Tibial nerve (tissue), 4 donors: Measurements from ENCODE around the gene EBF4. TPM values are rescaled to one million over a fixed set of nuclear protein-coding genes. Genes with fewer than 3 reads are reported as not detected.
"Not testable (repeated sequence)": the region's sequence is repeated elsewhere in the genome, so short reads cannot be mapped to it uniquely, and the experiment has no call there.

Experiments
- DNase-seq, 2 donors: peaks; one replicate each; pipeline ENCODE4 v3.0.0-alpha.2; 2019; ENCODE audit warnings: low spot score in 2 of 2
- H3K27ac ChIP-seq, 4 donors: fragments of 200-600 bp; sonication (generic) in 3 of 4; one replicate each; pipeline ENCODE4 v1.5.1; 2017 to 2019; ENCODE audit warnings: mild to moderate bottlenecking in 1 of 4
- H3K27me3 ChIP-seq, 2 donors: fragments of 200-600 bp; sonication (generic) in 1 of 2; one replicate each; pipeline versions ENCODE4 v1.5.1 to v1.6.0; 2017 to 2019
- H3K36me3 ChIP-seq, 3 donors: fragments of 200-600 bp; sonication (generic); one replicate each; pipeline ENCODE4 v1.5.1; 2018 to 2019
- H3K4me1 ChIP-seq, 4 donors: fragments of 200-600 bp; sonication (generic) in 3 of 4; one replicate each; pipeline ENCODE4 v1.5.1; 2017 to 2019
- H3K4me3 ChIP-seq, 4 donors: fragments of 200-600 bp; sonication (generic) in 3 of 4; one replicate each; pipeline ENCODE4 v1.5.1; 2017 to 2019; ENCODE audit warnings: mild to moderate bottlenecking in 1 of 4, moderate library complexity in 1 of 4
- H3K9me3 ChIP-seq, 4 donors: fragments of 200-600 bp; sonication (generic) in 3 of 4; one replicate each; pipeline ENCODE4 v1.5.1; 2017 to 2019
- CTCF ChIP-seq, 5 experiments: fragments of 200-600 bp in 3 of 5; fragments of 450-650 bp in 2 of 5; sonication (generic) in 3 of 5; IDR thresholded peaks; one replicate each; pipeline ENCODE4 v1.5.1; 2016 to 2019; ENCODE audit warnings: antibody characterized with exemption in 5 of 5, mild to moderate bottlenecking in 3 of 5, moderate library complexity in 2 of 5
- EP300 ChIP-seq, 2 donors: sonication (generic); formaldehyde crosslinking; IDR thresholded peaks; one replicate each; pipeline ENCODE4 v1.6.1; 2017; ENCODE audit warnings: antibody characterized with exemption in 2 of 2, mild to moderate bottlenecking in 1 of 2
- POLR2A ChIP-seq, 2 donors: fragments of 450-650 bp; IDR thresholded peaks; one replicate each; pipeline ENCODE4 v1.6.1; 2017; ENCODE audit warnings: antibody characterized with exemption in 2 of 2, mild to moderate bottlenecking in 2 of 2, moderate library complexity in 2 of 2
- WGBS, 2 donors: methylation state at CpG; one replicate each; pipeline ENCODE4 v1.1.5; 2018; 5-methylcytosine and 5-hydroxymethylcytosine counted together
- total RNA-seq, 4 donors: library from RNA; depleted of rRNA; stranded (reverse); fragments of >200 nt; gene quantifications; one replicate each; pipeline ENCODE4 v1.1.0, GENCODE V29; 2016

EBF4 gene
- total RNA-seq, 4 donors from 2014 or later, result 4.8 to 17.5 (median 10.4) TPM

- Histone ChIP-seq H3K27me3 (peaks cover 0 to 27% of the 10 kb centered on the region in 2 donors), H3K36me3 (no peaks in the 10 kb centered on the region), H3K9me3 (no peaks in the 10 kb centered on the region), H3K4me3 (no peak overlapping the region), H3K4me1 (peaks cover 0 to 21% (median 3%) of the 10 kb centered on the region in 4 donors), H3K27ac (no peak overlapping the region)
- TF ChIP-seq POLR2A (IDR thresholded peaks at IDR 0.05), result no peak
- no peak for TF ChIP-seq EP300 (IDR thresholded peaks at IDR 0.05)
- no peak for TF ChIP-seq CTCF (IDR thresholded peaks at IDR 0.05)
- no peak for DNase-seq
- WGBS, 2 donors, result 74 to 76% methylated on average over 13 of the region's 13 CpGs
Observed at GRCh38 chr20:2695206-2695983, 2.8 kb downstream of the EBF4 start.

DNA sequence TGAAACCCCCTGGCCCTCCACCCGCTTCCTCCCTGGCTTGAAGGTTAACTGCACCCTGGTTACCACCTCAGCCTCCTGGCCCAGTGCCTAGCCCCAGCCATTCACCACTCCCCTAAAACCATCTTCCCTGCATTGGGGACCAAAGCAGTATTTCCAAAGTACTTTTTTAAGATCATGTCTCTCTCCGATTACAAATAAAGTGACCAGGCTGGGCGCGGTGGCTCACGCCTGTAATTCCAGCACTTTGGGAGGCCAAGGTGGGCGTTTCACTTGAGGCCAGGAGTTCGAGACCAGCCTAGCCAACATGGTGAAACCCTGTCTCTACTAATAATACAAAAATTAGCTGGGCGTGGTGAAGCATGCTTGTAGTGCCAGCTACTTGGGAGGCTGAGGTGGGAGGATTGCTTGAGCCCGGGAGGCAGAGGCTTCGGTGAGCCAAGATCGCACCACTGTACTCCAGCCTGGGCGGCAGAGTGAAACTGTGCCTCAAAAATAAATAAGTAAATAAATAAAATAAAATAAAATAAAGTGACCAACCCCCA is 3.5 kb downstream of the EBF4 start:
- WGBS, 2 donors, result 94 to 95% methylated on average over 12 of the region's 12 CpGs
- not testable (repeated sequence) for DNase-seq

GRCh38 chr20:2696646-2697045 is 4.1 kb downstream of the EBF4 start:
- Histone ChIP-seq H3K36me3 (no peaks in the 10 kb centered on the region), H3K27ac (no peak overlapping the region), H3K9me3 (no peaks in the 10 kb centered on the region), H3K4me3 (no peak overlapping the region), H3K27me3 (peaks cover 0 to 27% of the 10 kb centered on the region in 2 donors), H3K4me1 (peaks cover 0 to 19% (median 3%) of the 10 kb centered on the region in 4 donors)
- no peak for TF ChIP-seq POLR2A (IDR thresholded peaks at IDR 0.05)
- TF ChIP-seq CTCF (IDR thresholded peaks at IDR 0.05), result no peak
- TF ChIP-seq EP300 (IDR thresholded peaks at IDR 0.05), result no peak
- WGBS, 2 donors, result 84 to 91% methylated on average over 9 of the region's 9 CpGs
- DNase-seq, result no peak

More for the DNA sequence above, 3.5 kb downstream of the EBF4 start:
- Histone ChIP-seq H3K4me1 (peaks cover 0 to 21% (median 3%) of the 10 kb centered on the region in 4 donors), H3K27me3 (peaks cover 0 to 27% of the 10 kb centered on the region in 2 donors)
- H3K36me3 ChIP-seq, H3K9me3 ChIP-seq, H3K4me3 ChIP-seq, H3K27ac ChIP-seq: not testable (repeated sequence)

DNA sequence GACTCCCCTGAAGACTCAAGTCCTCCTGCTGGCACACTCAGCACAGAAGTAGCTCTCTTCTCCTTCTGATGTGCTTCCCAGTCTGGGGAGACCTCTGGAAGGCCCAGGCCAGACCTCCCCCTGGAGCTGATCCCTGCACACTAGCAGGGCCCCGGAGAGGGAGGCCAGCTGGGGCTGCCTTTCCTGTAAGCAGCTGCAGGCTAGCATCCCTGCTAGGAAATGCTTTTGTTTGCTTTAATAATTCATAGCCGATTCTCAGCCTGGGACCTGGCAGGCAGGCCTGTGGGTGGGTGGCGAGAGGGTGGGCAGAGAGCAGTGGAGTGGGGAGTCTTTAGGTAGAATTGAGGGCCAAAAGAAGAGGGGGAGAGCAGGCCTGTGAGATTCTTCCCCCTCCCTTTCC is 5.2 kb downstream of the EBF4 start:
- Histone ChIP-seq H3K4me1 (peaks cover 0 to 14% (median 3%) of the 10 kb centered on the region in 4 donors), H3K4me3 (no peak overlapping the region), H3K9me3 (no peaks in the 10 kb centered on the region), H3K27ac (no peak overlapping the region), H3K27me3 (peaks cover 0 to 27% of the 10 kb centered on the region in 2 donors), H3K36me3 (no peaks in the 10 kb centered on the region)
- 42 to 72% methylated on average over 3 of the region's 3 CpGs for WGBS, 2 donors
- TF ChIP-seq POLR2A (IDR thresholded peaks at IDR 0.05), result no peak
- TF ChIP-seq EP300 (IDR thresholded peaks at IDR 0.05), result no peak
- no peak for TF ChIP-seq CTCF (IDR thresholded peaks at IDR 0.05)
- no peak for DNase-seq

- H3K36me3 ChIP-seq, result no peaks in the 10 kb centered on the region
- H3K27me3 ChIP-seq, result peaks cover 0 to 27% of the 10 kb centered on the region in 2 donors
- H3K27ac ChIP-seq, result no peak overlapping the region
- H3K4me1 ChIP-seq, result peaks cover 0 to 13% (median 3%) of the 10 kb centered on the region in 4 donors
- WGBS, 2 donors, result 60 to 67% methylated on average over 4 of the region's 4 CpGs
- TF ChIP-seq POLR2A (IDR thresholded peaks at IDR 0.05) (no peak), CTCF (IDR thresholded peaks at IDR 0.05) (no peak), EP300 (IDR thresholded peaks at IDR 0.05) (no peak)
- no peak for DNase-seq
- H3K9me3 ChIP-seq, result no peaks in the 10 kb centered on the region
- no peak overlapping the region for H3K4me3 ChIP-seq
Observed at GRCh38 chr20:2698186-2698817, 5.7 kb downstream of the EBF4 start.
